ENCODE results near the gene CASQ2.

CASQ2 gene

DNA sequence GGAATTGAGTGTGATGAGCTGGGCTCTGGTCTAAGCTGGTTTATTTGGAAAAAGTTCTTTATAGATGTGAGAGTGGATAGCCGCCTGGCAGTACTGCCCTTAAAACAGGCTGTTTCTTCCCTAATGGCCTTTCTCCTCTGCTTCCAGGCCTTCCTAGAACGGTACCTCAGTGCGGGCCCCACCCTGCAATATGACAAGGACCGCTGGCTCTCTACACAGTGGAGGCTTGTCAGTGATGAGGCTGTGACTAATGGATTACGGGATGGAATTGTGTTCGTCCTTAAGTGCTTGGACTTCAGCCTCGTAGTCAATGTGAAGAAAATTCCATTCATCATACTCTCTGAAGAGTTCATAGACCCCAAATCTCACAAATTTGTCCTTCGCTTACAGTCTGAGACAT, 77.5 kb downstream of the CASQ2 start:
- DNase-seq = no peak

DNA sequence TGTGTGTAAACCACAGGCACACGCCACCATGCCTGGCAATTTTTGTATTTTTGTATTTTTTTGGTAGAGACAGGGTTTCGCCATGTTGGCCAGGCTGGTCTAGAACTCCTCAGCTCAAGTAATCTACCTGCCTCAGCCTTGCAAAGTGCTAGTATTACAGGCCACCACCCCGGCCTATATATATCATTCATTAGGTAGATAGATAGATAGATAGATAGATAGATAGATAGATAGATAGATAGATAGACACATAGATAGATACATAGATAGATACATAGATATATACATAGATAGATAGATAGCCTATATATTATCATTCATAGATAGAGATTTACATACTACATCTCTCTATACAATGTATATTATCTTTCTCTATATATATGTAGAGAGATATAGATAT, 80.8 kb downstream of the CASQ2 start:
- no peak for DNase-seq

DNA sequence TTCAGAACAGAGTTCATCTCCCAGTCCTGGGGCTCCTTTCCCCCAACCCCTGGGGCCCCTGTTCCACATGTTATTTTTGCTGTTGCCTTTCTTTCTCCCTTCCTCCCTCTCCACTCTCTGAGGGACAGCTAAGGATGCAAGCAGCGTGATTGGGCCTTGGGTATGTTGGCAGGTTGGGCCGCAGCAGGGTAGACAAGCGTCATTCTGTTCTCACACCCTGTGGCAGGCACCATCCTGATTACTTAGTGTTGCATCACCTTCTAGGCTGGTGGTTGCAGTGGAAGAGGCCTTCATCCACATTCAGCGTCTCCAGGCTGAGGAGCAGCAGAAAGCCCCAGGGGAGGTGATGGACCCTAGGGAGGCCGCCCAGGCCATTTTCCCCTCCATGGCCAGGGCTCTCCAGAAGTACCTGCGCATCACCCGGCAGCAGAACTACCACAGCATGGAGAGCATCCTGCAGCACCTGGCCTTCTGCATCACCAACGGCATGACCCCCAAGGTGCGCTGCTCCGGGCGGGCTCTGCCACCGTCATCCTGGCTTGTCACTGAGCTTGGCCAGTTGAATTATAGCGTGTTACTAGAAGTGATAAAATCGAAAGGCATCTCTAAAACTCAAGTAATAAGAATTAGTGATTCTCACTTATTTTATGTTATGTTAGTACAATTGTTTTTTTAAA, 83.3 kb downstream of the CASQ2 start:
- DNase-seq = no peak

DNA sequence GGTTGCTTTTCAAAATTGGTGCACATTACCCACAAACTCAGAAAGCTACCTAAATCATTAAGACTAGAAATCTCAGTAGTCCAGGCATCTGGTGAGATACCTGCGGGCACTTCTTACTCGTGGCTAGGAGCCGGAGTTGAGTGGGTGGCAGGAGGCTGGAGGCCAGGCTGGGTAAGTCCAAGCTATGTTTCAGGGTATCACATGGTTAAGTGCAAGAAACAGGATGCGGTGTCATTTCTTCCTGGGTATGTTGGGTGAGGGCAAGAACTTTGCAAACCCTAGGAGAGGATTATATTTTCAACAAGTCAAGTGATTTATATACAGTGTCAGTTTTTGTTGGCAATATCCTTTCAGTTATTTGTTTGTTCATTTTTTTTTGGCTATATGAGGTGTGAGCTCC, 85.7 kb downstream of the CASQ2 start:
- DNase-seq = no peak

DNA sequence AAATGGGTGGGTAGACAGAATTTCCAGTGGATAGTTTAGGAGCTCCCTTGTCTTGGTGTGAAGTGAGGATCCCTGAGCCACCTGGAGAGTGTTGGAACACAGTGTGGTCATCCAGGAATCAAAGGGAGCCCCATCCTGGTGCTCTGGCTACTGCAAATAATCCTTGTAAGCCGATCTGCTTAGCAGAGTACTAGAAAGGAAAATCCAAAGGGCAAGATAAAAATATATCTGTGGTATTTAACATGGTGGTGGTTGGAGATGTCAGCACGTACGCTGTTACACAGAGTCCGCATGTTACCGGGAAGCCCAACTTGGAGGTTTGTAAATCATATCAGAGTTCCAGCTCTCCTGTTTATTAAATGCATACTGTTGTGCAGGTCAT, 87.8 kb downstream of the CASQ2 start:
- no peak for DNase-seq

DNA sequence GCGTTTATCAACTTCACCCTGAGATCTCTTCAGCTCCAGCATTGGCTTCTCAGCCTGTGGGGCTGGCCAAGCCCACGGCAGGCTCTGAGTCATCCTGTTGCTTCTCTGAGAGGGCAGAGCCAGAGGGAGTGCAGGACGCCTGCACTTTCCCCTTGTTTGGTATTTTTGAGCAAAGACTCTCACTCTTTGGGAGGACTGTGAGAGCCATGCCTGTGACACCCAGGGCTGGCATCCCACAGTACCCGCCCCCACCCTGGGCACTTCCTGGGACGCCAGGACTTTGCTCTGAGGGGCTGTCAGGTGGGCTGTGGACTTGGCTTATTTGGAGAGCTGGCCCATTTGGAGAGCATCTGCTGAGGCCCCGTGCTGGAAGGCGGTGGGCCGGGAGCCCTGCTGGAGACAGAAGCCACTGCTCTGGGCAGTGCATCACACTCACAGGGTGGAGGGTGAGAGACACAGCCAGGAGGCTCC, 89.3 kb downstream of the CASQ2 start:
- DNase-seq = no peak

DNA sequence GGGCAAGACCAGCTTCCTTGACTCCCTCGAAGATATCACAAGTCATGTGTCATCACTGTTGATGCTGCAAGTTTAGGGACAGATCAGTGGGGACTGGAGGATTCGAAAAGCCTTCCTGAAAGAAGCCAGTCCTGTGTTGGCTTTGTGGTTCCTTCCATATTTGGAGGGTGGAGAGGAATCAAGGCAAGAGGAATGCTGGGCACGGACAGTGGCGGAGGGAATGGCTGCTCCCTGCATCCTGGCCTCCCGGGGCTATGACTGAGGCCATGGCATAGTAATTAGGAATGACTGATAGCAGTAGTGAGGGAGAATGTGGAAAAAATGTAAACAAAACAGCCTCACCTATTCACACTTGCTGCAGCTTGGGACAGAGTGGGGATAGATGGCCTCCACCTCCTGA, 90.4 kb downstream of the CASQ2 start:
- DNase-seq = no peak

DNA sequence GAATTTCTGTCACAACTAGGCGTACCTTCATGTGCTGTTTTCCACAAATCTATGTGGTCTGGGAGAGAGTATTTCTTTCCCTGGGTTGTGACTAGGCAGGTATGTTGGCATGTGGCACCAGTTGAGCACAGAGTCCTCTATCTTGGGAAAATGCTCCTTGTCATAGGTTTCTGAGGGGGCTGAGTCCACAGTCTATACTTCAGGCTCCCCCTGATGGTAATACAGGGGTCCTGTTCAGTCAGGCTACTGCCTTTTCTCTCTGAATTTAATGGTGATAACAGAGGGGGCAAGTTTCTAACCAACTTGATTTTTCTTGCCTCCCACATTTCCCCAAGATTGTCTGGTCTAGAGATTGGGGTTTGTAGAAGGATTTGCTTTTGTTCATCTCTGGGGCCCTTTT, 90.9 kb downstream of the CASQ2 start:
- DNase-seq = no peak

DNA sequence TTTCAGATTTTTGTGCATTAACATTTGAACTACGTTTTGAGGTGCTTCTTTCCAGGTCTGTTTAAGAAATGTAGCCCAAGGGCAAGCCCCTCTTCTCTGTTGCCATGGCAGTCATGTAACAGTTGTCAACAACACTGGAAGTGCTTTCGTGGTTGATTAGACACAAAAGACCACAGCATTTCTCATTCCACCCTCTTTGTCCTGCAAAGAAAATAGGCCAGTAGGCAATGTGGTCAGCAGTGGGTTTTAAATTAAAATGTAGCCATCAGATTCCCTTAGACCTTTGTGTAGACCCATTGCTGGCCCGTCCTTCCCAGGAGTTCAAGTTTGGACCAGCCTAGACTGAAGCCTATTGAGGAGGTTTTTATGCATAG, 91.3 kb downstream of the CASQ2 start:
- DNase-seq = no peak

DNA sequence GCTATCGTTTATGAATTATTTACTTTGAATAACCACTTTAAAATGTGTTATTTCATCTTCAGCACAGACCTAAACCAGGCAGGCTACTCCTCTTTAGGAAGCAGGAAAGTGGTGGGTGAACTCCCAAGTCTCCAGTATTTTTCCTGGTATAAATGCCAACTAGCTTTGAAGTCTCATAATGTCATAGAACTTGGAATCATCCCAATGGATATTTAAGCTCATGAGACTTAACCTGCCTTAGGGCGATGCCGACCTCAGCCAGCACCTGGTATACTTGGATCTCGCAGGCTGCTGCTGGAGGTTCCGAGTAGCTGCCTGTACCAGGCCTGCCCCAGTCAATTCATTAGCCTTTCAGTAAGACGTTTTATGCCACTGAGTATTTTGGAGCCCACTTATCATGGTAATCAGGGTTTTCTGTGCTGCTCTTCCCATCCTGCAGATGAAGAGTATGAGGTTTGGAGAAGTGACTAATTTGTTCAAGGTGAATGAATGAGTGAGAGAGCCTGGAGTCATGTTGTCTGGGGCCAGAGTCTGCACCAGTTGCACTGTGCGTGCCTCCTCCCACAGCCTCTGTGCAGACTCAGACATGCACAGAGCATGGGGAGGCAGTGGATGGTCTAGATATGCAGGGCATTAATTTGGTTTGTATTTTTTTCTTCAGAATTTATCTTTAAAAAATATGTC, 91.9 kb downstream of the CASQ2 start:
- DNase-seq = no peak

DNA sequence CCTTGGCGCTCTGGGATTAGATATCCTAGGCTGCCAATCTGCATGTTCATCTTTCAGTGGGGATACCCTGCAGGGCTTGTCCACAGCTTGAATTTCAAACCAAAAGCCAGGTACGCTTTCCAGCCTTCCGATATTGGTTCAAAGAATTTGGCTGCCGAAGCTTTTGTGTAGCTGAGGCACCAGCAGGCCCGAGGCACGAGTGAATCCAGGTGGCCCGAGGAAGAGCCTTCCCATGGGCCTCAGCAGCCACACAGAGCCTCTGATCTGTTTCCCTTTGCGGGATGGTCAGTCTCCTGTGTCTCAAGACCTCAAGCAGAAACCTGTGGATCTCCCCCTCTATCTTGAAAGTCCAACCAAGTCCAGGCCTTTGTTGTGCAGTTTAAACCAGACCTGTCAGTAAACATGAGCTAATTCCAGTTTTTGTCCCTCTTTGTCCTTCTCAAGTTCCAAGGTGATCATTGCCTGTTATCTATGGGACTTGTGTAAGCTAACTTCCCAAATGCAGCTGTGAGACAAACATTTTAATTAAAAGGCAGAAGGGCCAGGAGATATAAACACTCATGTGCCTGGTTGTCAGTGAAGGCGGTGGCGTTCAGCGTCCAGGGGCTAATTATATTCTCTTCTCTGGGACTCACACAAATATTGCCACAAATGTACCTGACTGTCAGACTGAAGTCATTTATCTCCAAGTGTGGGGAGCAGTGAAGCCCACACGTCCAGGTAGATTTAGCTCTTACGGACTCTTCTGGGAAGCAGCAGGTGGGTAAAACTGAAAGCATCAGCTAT, 96.1 kb downstream of the CASQ2 start:
- no peak for DNase-seq

DNA sequence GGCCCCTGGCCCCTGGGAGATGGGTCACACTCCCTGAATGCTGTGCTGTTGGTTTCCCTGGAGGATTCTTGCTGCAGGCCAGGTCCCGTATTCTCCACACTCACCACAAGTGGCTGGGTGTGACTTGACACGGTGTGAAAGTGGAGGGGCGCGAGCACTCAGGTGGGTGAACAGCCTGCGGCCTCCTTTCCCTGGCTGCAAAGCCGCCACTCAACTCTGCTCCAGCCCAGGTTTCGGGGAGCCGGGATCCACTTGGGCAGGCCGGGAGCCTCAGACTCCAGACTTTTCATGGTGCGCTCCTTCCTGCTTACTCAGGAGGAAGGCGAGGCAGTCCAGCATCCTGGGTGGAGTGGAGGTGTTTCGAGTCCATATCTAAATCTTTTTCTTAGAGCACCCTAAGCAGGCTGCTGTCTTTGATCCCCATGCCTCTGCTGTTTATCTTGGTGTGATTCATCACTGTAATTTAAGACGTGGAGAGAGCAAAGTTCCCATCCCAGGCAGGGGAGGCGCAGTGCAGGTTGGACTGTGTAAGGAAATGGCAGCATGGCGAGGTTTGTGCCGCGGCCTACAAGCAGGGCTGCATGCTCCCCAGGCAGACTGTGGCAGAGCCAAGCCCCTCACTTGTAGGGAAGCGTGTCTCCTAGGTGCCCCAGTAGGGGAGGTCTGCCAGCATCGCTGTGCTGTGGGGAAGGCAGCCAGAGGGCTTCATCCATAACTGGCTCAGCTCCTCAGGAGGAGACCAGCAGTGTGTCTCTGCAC, 97.2 kb downstream of the CASQ2 start:
- DNase-seq = no peak

DNA sequence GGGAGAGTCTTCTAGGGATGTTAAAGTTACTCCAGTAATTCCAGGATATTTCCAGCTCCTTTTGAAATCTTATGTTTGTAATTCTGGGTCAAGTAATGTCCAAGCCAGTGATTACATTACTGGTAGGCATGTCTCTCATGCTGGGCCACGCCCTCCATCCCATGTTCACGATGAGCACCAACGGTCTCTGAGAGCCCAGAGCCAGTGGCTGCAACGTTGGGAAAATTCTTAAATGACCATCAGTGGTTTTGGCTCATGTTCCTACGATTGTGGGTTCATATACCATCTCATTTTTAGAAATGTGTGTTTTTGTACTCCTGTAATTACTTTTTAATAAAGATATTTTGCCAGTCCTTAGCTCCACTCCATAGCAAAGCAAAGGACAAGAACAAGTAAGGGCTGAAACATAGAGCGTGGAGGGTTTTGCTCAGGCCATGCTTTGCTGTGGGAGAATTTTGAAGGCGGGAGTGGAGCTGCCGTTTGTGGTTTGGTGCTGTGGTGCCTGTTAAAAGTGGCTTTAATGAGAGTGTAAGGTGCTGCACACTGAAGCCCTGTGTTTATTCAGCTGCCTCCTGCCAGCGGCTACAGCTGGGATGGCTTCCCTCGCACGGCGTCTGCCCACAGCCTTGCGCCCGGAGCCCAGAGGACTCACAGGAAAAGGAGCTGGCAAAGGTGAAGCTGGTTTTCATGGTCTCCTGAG, 97.9 kb downstream of the CASQ2 start:
- DNase-seq = no peak

DNA sequence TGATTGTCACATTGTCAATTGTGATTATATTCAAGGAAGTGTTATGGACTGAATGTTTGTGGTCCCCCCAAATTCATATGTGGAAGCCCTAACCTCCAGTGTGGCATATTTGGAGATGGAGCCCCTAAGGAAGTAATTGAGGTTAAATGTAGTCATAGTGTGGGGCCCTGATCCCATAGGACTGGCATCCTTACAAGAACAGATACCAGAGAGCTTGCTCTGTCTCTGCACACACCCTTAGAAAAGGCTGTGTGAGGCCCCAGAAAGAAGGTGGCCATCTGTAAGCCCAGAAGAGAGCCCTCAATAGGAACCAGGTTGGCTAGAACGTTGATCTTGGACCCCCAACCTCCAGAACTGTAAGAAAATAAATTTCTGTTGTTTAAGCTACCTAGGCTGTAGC, 98.6 kb downstream of the CASQ2 start:
- DNase-seq = no peak

DNA sequence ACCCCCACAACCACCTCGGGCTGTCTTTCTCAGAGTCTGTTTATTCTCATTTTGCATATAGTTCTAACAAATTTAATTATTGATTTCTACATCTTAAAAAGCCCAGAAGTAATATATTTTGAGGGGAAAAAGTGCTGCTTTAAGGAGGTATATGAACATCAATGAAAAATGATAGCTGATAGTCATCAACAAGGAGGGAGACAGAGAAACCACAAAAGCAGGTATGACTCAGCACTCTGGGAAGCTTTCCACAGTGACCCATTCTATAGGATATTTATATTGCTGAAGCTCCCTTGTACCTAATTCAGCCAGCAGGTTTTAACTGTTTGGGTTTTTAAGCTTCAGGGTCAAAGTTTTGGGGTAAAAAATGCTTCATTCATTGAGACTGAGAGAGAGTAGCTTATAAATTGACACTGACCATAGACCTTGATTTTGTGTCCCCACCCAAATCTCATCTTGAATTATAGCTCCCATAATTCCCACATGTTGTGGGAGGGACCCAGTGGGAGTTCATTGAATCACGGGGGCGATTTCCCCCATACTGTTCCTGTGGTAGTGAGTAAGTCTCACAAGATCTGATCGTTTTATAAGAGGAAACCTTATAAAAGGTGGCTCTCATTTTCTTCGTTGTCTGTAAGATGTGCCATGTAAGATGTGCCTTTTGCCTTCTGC, 99.4 kb downstream of the CASQ2 start:
- DNase-seq = no peak

DNA sequence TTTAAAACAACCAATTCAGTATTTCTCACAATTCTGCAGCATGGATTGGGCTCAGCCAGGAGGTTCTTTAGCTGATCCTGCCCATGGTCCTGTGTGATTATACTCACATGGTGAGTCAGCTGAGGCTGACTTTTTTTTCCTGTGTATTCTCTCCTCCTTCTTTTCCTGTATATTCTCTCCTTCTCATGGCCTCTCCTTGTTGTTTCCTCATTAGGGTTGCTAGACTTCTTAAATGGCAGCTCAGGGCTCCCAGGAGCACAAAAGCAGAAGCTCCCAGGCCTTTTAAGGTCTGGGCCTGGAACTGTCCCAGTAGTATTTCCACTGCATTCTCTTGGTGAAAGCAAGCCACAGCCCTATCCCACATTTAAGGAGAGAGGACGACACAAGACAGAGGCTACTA, 99.9 kb downstream of the CASQ2 start:
- DNase-seq = peak in 1 of 2 donors; percentile 5

DNA sequence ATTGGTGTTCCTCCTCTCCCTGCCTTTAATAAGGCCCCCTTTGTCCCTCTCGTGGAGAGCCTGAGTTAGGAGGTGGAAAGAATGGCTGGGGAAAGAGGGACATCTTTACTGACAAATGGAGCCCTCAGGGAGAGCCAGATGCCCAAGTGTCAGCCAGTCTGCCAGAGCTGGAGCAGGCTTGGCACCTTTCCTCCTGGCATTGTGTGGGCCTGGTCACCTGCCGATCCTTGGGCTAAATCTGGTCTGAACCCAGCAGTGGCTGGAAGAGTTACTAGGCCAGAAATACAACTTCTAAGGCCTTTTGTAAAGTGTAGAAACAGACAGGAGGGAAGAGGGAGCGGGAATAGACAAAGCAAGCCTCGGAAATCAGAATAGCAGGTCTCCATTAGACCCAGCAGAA, 101.8 kb downstream of the CASQ2 start:
- DNase-seq = no peak

DNA sequence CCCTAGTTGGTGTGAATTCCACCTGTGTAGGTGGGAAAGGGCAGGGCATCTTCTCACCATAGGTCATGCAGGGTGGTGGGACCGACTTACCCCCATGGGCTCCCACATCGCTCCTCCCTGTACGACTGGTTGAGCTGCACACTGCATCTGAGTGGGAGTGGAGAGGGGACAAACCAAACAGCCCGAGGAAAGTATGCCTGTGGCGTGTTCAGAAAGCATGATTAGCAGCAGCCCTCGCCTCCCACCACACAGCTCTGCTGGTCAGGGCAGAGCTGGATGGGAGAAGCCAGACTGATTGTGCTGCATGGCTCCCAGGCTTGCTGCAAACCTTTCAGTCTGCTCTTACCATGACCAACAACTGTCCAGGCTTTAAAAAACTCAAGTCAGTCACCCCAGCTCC, 102.3 kb downstream of the CASQ2 start:
- DNase-seq = no peak

DNA sequence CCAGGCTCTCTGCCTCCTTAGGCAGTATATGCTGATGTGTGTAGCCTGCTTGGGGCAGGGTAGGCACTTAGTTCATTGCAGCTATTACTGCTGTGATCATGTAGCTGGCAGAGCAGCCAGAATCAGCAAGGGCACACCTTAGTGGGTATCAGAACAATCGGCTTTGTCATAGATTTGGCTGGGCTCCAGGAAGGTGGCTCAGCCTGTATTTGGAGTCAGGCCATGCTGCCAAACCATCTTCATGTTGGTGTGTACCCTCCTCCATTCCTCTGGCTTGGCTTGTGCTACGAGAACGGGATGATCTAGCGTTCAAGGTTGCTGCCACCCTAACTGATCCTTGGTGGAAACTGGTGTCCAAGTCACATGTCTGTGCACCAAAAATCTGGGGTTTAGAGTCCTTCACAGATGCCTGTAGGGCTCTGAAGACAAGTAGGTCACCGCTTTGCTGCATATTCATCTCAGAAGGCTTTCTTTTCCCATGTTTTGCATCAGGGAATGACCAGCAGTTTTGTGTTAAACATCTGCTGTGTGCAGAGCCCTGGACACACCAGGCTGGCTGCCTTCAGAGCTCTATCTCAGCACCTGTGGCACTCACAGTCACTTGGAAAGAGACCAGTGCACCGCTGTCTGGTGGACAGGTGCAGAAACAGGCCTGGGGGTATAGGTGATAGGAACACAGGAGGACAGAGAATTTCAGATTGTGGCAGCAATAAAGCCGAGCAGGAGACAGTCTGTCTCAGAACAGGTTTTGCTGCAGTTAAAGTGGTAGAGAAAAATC, 103.0 kb downstream of the CASQ2 start:
- no peak for DNase-seq

DNA sequence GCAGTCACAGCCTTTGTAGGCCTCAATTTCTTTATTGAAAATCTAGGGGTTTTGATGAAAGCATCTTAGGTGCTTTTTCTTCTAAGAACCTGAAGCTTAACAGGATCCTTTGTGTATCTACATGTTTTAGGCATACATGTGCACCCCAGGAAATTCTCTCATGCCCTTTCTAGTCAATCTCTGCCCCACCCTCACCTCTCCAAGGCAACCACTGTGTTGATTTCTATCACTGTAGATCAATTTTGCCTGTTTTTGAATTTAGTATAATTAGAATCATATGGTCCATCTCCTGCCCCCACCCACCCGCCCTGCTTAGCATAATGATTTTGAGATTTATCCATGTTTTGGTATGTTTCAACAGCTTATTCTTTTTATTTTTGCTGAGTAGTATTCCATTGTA, 107.4 kb downstream of the CASQ2 start:
- no peak for DNase-seq

DNA sequence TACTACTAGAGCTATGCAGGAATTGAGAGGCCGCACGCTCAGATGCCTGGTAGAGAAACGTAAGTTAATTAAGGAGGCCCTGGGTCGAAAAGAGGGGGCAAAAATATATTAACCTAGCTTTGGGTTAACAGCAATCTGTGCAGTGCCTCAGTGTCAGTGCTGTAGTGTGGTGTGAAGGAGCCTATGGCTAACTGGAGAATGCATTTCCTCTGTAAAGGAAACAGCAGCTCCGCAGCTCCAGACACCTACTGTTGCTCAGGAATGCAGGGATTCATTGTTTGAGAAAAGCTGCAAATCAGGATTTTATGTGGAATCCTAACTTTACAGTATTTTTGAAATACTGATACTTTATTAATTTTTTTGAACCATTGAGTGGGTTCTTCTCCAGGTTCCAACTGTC, 108.4 kb downstream of the CASQ2 start:
- no peak for DNase-seq

Measured in inflammatory macrophage (primary cell).